PC-9 (cell line): Measurements from ENCODE around the gene FBLN2. TPM values are rescaled to one million over a fixed set of nuclear protein-coding genes. Genes with fewer than 3 reads are reported as not detected.

Experiments
- BruUV-seq: library from RNA; stranded (reverse); fragments of 400-500 nt; replicated peaks from 2 replicates; lab custom pipeline; 2021; lab: Mats Ljungman, UMichigan
- CTCF ChIA-PET: fragments of 300-600 bp; sonication (Branson Sonifier 250); formaldehyde crosslinking; loops from one replicate; lab custom pipeline; 2022; ENCODE audit warnings: antibody characterized with exemption; lab: Charles Lee
- POLR2A ChIA-PET: fragments of 300-600 bp; sonication (Branson Sonifier 250); formaldehyde crosslinking; loops from one replicate; lab custom pipeline; 2022; ENCODE audit warnings: antibody characterized with exemption; ENCODE audit not compliant: unreplicated experiment; lab: Charles Lee
- DNase-seq, 2 experiments: peaks; one replicate each; pipeline versions ENCODE4 v3.0.0 to v3.0.0-alpha.2; 2015 to 2022; ENCODE audit warnings: mixed read lengths in 1 of 2
- H2AFZ ChIP-seq: fragments of 200-600 bp; sonication (generic); 2 replicates; pipeline ENCODE4 v1.8.1; 2017; ENCODE audit warnings: antibody characterized with exemption
- H3F3A ChIP-seq: fragments of 200-600 bp; sonication (generic); 2 replicates; pipeline ENCODE4 v1.8.1; 2017; ENCODE audit warnings: antibody characterized with exemption, mild to moderate bottlenecking, low read depth; ENCODE audit not compliant: insufficient read depth
- H3K27ac ChIP-seq: fragments of 200-600 bp; sonication (generic); 2 replicates; pipeline ENCODE4 v1.6.1; 2016; ENCODE audit warnings: mixed run types
- H3K27me3 ChIP-seq: fragments of 200-600 bp; sonication (generic); 2 replicates; pipeline ENCODE4 v1.6.1; 2016; ENCODE audit warnings: low read depth, mixed run types; ENCODE audit not compliant: insufficient read depth
- H3K36me3 ChIP-seq: fragments of 200-600 bp; sonication (generic); 2 replicates; pipeline ENCODE4 v1.6.1; 2016; ENCODE audit warnings: low read depth, mixed run types
- H3K4me1 ChIP-seq: fragments of 200-600 bp; sonication (generic); replicated peaks from 2 replicates; pipeline ENCODE4 v1.6.1; 2016; ENCODE audit warnings: mixed run types; ENCODE audit not compliant: insufficient read depth
- H3K4me2 ChIP-seq: fragments of 200-600 bp; sonication (generic); 2 replicates; pipeline ENCODE4 v1.6.1; 2017; ENCODE audit warnings: mixed run types
- H3K4me3 ChIP-seq: fragments of 200-600 bp; sonication (generic); 2 replicates; pipeline ENCODE4 v1.6.1; 2016; ENCODE audit warnings: mixed run types
- H3K79me2 ChIP-seq: fragments of 200-600 bp; sonication (generic); 2 replicates; pipeline ENCODE4 v1.6.1; 2017; ENCODE audit warnings: low read depth, mixed run types
- H3K9me2 ChIP-seq: fragments of 200-600 bp; sonication (generic); 2 replicates; pipeline ENCODE4 v1.8.1; 2017; ENCODE audit warnings: mild to moderate bottlenecking; ENCODE audit not compliant: insufficient read depth
- H3K9me3 ChIP-seq: fragments of 200-600 bp; sonication (generic); 2 replicates; pipeline ENCODE4 v1.8.1; 2016; ENCODE audit warnings: low read depth; ENCODE audit not compliant: insufficient read depth
- H4K20me1 ChIP-seq: fragments of 200-600 bp; sonication (generic); 2 replicates; pipeline ENCODE4 v1.8.1; 2017; ENCODE audit not compliant: insufficient read depth
- EZH2 ChIP-seq: fragments of 200-600 bp; sonication (generic); IDR thresholded peaks from 2 replicates; pipeline ENCODE4 v1.8.0; 2017; ENCODE audit warnings: antibody characterized with exemption, low read depth
- intact Hi-C: fragments of 100-400 bp; cut with micrococcal nuclease; formaldehyde crosslinking; loops from one replicate; pipeline ENCODE4 v1.10.0; 2022; ENCODE audit not compliant: unreplicated experiment
- total RNA-seq: library from RNA; stranded (reverse); gene quantifications from 2 replicates; pipeline ENCODE4 v1.2.3, GENCODE V29; 2021
- TF ChIP-seq, protein P1 (sequence below): fragments of 200-600 bp; sonication (generic); conservative IDR thresholded peaks from 2 replicates; pipeline ENCODE4 v1.6.1; 2017; ENCODE audit warnings: mixed run types, antibody characterized with exemption, mild to moderate bottlenecking, moderate library complexity

Gene FBLN2
- total RNA-seq, 1 experiment from 2014 or later: 0.57 TPM

DNA sequence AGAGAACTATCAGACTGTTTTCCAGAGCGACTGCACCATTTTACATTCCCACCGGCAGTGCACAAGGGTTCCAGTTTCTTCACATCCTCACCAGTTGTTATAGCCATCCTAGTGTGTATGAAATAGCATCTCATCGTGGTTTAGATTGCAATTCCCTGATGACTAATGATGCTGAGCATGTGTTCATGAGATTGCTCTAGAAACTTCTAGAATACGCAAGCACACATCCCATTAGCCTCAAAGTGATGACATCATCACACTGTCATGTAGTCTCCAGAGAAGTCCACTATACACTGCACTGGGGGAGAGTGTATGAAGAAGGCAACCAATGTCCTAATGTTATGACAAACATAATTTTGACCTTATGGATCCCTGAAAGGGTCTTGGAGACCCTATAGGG, 30.1 kb downstream of the FBLN2 start:
- CTCF ChIA-PET: no interaction called here

DNA sequence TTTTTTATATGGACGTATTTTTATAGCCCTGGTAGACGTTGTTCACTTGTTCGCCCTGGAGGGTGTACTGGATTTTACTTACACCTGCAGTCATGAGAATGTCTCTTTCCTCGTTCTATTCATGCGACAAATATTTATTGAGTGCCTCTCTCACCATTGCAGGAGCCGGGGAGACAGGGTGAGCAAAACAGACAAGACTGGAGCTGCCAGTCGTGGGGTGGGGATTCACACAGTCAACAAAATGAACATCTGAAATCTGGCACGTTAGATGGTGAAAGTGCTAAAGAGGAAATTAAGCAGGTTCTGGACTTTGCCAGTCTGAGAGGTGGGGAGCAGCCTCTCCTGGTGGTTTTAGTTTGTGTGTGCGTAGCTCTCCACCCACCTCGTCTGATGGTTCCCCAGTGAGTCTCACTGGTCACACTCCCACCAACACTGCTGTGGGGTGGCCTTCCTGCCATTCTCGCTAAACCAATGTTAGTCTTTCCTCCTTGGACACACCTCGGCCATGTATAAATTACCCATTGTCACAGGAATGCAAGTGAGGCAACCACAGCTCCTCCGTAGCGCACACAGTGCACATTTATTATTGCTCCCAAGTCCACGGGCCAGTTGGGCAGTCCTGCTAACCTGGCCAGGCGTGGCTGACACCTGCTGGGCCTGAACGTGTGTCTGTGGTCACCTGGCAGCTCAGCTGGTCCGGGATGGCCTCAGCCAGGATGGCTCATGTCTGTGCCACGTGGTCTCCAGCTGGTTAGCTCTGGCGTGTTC, 31.5 kb downstream of the FBLN2 start:
- Histone ChIP-seq H3K27ac (peak overlapping the region; percentile 72), H3K36me3 (no peaks in the 10 kb centered on the region), H3F3A (peaks cover 28% of the 10 kb centered on the region), H3K4me3 (no peak overlapping the region; the same call in 1 of the 2 replicates), H4K20me1 (no peaks in the 10 kb centered on the region), H3K4me1 (peaks cover 31% of the 10 kb centered on the region), H3K4me2 (peak overlapping the region; percentile 57), H3K27me3 (no peaks in the 10 kb centered on the region), H2AFZ (0 out of 2 replicates have a peak overlapping the region, but pooled peaks have one; percentile 15), H3K9me2 (no peaks in the 10 kb centered on the region), H3K79me2 (no peaks in the 10 kb centered on the region), H3K9me3 (no peaks in the 10 kb centered on the region)
- TF ChIP-seq EZH2: no peak
- TF ChIP-seq, protein P1, sequence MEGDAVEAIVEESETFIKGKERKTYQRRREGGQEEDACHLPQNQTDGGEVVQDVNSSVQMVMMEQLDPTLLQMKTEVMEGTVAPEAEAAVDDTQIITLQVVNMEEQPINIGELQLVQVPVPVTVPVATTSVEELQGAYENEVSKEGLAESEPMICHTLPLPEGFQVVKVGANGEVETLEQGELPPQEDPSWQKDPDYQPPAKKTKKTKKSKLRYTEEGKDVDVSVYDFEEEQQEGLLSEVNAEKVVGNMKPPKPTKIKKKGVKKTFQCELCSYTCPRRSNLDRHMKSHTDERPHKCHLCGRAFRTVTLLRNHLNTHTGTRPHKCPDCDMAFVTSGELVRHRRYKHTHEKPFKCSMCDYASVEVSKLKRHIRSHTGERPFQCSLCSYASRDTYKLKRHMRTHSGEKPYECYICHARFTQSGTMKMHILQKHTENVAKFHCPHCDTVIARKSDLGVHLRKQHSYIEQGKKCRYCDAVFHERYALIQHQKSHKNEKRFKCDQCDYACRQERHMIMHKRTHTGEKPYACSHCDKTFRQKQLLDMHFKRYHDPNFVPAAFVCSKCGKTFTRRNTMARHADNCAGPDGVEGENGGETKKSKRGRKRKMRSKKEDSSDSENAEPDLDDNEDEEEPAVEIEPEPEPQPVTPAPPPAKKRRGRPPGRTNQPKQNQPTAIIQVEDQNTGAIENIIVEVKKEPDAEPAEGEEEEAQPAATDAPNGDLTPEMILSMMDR: no peak
- intact Hi-C loops: loop anchor here (1.0 kb wide), 4 partner anchors 47 to 84 kb away; no protein-coding TSS in a partner anchor
- ChIA-PET POLR2A (interaction anchor here (0.6 to 0.7 kb wide), 2 partner anchors 96 to 100 kb away, joined by 3 to 8 read pairs; partner anchors contain the start of gene HDAC11), CTCF (no interaction called here)
- DNase-seq: peak; percentile 69 to 91
- BruUV-seq: no TSS peak

More for the DNA sequence above, 30.1 kb downstream of the FBLN2 start:
- H3K9me2 ChIP-seq: no peaks in the 10 kb centered on the region
- intact Hi-C loops: no loop called here
- POLR2A ChIA-PET: interaction anchor here (0.5 kb wide), 1 partner anchor 58 kb away, joined by 5 read pairs; no protein-coding TSS in a partner anchor
- H3K79me2 ChIP-seq: no peaks in the 10 kb centered on the region
- TF ChIP-seq, protein P1: no peak
- no peak for TF ChIP-seq EZH2
- H4K20me1 ChIP-seq: no peaks in the 10 kb centered on the region
- H3K27ac ChIP-seq: no peak overlapping the region
- peaks cover 28% of the 10 kb centered on the region for H3F3A ChIP-seq
- no peak overlapping the region for H3K4me3 ChIP-seq
- H2AFZ ChIP-seq: no peak overlapping the region
- no peak overlapping the region for H3K4me2 ChIP-seq
- no peaks in the 10 kb centered on the region for H3K27me3 ChIP-seq
- no TSS peak for BruUV-seq
- DNase-seq: no peak
- H3K36me3 ChIP-seq: no peaks in the 10 kb centered on the region
- peaks cover 31% of the 10 kb centered on the region for H3K4me1 ChIP-seq
- H3K9me3 ChIP-seq: no peaks in the 10 kb centered on the region

DNA sequence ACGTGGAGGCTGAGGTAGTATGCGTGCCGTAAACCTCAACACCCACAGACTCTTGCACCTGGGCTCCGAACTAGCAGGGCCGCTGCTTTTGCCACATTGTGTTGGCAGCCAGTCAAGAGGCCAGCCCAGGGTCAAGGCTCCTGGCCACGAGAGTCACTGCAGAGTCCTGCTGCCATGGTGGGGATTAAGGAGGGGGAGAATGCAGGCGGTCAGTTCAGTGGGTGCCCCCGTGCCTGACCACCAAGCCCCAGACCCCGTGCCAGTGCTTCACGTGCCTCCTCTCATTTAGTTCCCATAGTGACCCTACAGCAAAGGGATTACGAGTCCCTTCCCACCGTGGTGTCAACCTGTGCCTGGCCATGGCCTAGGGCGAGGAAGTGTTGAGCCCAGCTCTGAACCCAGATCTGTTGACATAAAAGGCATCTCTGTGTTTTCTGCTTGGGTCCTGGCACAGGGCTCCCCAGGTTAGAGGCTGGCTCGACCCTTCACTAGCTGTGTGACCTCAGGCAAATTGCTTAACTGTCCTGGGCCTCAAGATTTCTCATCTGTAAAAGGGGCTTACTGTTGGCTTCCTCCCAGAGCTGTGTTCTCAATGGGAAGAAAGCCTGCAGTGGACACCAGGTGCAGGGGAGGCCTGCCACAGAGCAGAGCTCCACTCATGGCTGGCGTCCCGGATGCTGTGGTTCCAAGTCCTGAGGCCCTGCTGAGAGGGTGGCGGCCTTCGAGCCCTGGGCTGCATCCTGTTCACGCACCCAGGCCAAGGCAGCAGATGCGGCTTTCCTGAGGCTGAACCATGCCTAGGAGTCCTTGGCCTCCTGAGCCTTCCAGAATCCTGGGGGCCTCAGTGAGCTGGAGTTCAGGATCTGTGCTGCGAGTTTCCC, 32.8 kb downstream of the FBLN2 start:
- Histone ChIP-seq H3K9me3 (no peaks in the 10 kb centered on the region), H3K36me3 (no peaks in the 10 kb centered on the region), H3F3A (peaks cover 28% of the 10 kb centered on the region), H3K9me2 (no peaks in the 10 kb centered on the region), H2AFZ (no peak overlapping the region), H4K20me1 (no peaks in the 10 kb centered on the region), H3K27me3 (no peaks in the 10 kb centered on the region), H3K4me1 (peaks cover 31% of the 10 kb centered on the region), H3K4me2 (peak overlapping the region; percentile 57; the same call in 1 of the 2 replicates), H3K79me2 (no peaks in the 10 kb centered on the region), H3K27ac (peak overlapping the region; percentile 72), H3K4me3 (no peak overlapping the region)
- POLR2A ChIA-PET: no interaction called here
- intact Hi-C loops: no loop called here
- no peak for TF ChIP-seq EZH2
- TF ChIP-seq, protein P1: no peak
- CTCF ChIA-PET: no interaction called here
- BruUV-seq: no TSS peak
- no peak for DNase-seq
